ENCODE data around the gene NFYB.

GRCh38 chr12:104106965-104107364 lies 31.0 kb downstream of the NFYB start:
- no peak for TF ChIP-seq CTCF (conservative IDR thresholded peaks at IDR 0.05)
- no peak for TF ChIP-seq EZH2 (IDR thresholded peaks at IDR 0.05; ENCODE audit: low read depth)

Measured in PC-9 (cell line).